ENCODE results near the gene PHRF1.

GRCh38 chr11:637593-638521, 61.6 kb downstream of the PHRF1 start:
- TF ChIP-seq CTCF (IDR thresholded peaks at IDR 0.05; ENCODE audit: low read depth, low read length) = no peak
- no peak for TF ChIP-seq EZH2phosphoT487 (IDR thresholded peaks at IDR 0.05; ENCODE audit: low read depth)

Data from OCI-LY3 (cell line).